Measurements from ENCODE around the gene CHCHD1.
"Not testable (repeated sequence)": the region's sequence is repeated elsewhere in the genome, so short reads cannot be mapped to it uniquely, and the experiment has no call there.

CHCHD1 gene

DNA sequence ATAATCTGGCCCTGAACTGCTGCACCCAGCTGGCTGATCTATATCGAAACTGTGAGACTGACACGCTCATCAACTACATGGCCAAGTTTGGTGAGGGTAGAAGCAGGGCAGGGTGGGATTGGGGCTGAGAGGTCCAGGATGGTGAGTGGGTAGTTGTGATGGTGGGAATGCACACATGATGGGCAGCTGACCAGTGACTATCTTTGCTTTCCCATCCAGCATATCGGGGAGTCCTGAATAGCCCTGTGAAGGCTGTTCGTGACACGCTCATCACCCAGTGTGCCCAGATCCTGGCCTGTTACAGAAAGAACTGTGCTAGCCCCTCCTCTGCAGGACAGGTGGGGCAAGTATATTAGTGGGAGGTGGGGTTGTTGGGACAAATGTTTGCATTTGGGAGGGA, 12.5 kb upstream of the CHCHD1 start:
- no peak for DNase-seq

DNA sequence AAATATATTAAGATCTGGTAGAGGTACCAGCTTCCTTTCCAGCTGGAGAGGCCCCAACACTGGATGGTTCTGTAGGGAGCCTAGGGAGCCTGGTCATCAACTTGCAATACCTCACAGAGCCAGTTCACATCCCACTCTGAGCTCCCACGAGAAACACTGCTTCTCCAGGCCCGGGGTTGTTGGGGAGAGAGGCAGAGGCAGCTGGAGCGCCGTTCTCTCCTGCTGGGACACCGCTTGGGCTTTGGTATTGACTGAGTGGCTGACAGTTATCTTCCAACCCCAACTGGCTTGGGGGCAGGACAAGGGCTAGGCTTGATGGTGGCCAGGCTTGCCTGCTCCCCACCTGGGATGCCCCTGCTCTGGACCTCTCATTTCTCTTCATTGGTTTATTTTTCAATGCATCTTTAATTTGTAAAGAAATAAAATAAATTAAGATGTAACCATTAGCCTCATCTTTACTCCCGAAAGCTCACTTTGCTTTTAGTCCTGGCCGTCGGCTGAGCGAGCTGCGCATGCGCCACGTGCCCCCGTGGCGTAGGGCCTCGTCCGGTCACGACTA, 10.0 kb upstream of the CHCHD1 start:
- DNase-seq = peak; percentile 45

DNA sequence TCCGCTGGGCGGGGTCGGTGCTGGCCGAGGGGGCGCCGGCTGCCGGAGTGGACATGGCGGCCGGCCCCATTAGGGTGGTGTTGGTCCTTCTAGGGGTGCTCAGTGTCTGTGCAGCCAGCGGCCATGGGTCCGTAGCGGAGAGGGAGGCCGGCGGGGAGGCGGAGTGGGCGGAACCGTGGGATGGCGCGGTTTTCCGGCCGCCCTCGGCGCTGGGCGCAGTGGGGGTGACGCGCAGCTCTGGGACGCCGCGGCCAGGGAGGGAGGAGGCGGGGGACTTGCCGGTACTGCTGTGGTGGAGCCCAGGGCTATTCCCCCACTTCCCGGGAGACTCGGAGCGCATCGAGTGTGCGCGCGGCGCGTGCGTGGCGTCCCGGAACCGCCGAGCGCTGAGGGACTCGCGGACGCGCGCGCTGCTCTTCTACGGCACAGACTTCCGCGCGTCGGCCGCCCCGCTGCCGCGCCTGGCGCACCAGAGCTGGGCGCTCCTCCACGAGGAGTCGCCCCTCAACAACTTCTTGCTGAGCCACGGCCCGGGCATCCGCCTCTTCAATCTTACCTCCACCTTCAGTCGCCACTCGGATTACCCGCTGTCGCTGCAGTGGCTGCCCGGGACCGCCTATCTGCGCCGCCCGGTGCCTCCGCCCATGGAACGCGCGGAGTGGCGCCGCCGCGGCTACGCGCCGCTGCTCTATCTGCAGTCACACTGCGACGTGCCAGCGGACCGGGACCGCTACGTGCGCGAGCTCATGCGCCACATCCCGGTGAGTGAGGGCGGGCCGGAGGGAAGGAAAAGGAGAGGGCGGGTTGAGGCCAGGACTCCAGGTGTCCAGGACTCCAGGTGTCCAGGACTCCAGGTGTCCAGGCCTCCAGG, 9.3 kb upstream of the CHCHD1 start:
- DNase-seq = peak; percentile 84

DNA sequence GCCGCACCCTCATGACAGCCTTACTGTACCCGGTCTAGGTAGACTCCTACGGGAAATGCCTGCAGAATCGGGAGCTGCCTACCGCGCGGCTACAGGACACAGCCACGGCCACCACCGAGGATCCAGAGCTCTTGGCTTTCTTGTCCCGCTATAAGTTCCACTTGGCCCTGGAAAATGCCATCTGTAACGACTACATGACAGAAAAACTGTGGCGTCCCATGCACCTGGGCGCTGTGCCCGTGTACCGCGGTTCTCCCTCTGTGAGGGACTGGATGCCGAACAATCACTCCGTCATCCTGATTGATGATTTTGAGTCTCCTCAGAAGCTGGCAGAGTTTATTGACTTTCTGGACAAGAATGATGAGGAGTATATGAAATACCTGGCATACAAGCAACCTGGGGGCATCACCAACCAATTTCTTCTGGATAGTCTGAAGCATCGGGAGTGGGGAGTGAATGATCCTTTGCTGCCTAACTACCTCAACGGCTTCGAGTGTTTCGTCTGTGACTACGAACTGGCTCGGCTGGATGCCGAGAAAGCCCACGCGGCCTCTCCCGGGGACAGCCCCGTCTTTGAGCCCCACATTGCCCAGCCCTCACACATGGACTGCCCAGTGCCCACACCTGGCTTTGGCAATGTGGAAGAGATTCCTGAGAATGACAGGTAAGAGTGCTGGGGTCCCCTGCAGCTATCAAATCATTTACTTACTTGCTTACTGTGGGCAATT, 8.5 kb upstream of the CHCHD1 start:
- DNase-seq = no peak

DNA sequence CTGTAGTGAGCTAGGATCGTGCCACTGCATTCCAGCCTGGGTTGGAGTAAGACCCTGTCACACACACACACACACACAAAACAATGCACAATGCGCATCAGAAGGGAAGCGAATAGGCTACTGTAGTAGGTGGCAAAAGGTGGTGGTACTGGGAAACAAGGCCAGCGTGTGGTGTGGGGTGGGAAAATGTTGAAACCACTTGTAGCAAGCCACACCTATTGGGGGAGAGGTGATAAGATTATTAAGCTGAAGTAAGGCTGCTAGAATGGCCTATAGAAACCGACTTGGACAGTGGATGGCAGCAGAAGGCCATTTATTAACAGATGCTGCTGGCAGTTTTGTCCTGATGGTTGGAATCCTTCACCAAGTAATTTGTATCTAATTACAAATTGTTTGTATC, 7.2 kb upstream of the CHCHD1 start:
- no peak for DNase-seq

DNA sequence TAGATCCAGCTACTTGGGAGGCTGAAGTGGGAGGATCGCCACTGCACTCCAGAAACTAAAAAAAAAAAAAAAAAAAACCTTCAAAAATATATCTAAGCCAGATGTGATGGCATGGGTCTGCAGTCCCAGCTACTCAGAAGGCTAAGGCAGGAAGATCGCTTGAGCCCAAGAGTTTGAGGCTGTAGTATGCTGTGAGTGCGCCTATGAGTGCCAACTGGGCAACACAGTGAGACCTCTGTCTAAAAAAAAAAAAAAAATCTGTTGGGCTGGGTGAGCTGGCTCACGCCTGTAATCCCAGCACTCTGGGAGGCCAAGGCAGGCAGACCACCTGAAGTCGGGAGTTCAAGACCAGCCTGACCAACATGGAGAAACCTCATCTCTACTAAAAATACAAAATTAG, 2.8 kb upstream of the CHCHD1 start:
- DNase-seq = no peak

DNA sequence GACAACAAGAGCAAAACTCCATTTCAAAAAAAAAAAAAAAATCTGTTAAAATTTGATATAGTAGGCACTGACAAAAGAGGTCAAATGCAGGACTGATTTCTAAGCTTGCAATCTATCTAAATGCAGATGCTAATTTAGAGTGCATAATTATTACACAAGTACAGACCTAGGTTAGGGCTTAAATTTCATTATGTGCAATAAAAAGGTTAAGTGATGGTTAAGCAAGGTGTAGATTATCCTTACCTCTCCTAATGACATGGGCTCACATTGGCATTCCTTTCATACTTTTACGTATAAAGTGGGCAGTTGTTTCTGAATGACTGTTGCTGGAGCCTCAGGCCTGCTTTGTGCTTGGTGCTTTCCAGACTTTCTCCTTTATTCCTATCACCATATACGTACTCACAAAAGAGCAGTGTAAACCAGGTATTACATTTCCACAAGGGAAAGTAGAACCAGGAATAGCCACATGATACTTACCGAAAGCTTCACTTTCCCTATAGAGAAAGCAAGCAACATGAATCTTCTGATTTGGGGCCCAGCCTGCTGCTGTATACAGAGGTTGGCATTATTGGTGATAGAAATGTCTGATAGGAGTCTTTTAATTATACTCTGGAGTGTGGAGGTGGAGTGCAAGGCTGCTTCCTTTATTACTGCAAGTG, 2.2 kb upstream of the CHCHD1 start:
- no peak for DNase-seq

DNA sequence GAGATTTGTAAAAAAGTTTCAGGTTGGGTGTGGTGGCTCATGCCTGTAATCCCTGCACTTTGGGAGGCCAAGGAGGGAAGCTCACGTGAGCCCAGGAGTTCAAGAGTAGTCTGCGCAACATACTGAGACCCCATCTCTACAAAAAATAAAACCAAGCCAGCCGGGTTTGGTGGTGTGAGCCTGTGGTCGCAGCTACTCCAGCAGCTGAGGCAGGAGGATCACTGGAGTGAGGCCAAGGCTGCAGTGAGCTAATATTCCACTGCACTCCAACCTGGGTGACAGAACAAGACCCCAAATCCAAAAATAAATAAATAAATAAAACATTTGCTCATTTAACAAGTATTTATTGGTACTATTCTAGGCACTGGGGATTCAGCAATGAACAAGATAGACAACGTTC, 1.5 kb upstream of the CHCHD1 start:
- no peak for DNase-seq

DNA sequence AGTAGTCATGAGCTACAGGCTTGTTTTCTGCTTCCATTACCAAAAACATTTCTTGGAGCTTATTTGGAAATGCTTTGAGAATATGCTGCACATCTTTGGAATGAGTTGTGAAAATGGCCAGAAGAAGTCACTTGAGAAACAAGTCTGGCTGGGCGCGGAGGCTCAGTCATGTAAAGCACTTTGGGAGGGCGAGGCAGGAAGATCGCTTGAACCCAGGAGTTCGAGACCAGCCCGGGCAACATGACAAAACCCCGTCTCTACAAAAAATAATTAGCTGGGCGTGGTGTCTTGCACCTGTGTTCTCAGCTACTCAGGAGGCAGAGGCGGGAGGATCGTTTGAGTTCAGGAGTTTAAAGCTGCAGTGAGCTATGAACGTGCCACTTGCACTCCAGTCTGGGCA, 882 bp upstream of the CHCHD1 start:
- DNase-seq = no peak

DNA sequence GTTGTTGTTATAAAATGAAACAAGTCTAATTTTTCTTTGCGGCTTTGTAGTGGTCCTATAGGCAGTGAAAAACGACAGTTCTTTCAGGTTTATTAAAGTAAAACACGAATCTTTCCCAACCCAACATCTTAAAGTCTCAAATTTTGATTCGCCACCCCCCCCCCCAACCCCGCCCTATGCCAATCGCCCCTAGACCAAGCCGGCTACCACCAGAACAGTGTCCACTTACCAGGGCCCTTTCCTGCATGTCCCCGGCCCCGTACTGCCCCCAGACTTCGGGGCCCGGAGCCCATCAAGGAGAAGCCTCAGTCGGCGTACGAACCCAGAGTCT, 335 bp upstream of the CHCHD1 start:
- DNase-seq = no peak

DNA sequence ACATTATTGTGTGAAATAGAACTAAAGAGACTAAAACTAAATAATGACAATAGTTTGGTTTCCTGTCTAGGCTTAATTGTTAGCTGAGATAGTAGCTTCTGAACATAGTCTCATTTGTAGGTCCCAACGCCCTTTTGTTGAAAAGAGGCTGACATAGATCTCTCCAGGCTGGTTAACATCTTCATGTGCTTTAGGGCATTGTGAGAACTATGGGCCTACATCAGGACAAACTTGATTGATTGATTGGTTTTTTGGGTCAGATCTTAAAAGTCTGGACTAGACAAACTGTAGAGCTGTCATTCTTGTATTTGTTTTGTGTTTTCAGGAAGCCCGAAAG, 869 bp downstream of the CHCHD1 start:
- no peak for DNase-seq

DNA sequence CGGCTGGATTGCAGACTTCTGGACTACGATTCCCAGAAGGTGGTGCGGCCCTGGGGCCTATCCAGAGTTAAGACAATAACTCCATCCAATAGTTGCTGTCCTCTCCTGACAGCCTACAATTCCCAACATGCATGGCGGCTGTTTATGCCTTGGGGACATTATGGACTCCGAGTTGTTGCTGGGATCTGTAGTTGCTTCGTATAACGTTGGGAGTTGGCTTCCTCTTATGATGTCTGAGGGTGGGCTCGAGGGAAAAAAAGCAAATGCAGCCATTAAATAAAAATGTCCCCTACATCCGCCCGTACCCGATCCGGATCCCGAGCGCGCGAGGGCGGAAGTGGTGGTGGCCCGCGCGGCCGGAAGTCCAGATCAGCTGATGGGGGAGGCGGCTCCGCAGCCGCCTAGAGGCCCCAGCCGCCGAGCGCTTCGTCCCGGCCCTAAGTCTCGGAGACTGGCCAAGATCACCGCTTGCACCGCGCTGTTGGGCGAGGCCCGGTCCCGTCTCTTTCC, 3.4 kb downstream of the CHCHD1 start, which contains the start of gene ZSWIM8:
ZSWIM8 (plus strand) TSS at position 396 of the 510 bp plus-strand sequence. CDS start 273 bp downstream, outside the sequence.
- peak; percentile 82 for DNase-seq

DNA sequence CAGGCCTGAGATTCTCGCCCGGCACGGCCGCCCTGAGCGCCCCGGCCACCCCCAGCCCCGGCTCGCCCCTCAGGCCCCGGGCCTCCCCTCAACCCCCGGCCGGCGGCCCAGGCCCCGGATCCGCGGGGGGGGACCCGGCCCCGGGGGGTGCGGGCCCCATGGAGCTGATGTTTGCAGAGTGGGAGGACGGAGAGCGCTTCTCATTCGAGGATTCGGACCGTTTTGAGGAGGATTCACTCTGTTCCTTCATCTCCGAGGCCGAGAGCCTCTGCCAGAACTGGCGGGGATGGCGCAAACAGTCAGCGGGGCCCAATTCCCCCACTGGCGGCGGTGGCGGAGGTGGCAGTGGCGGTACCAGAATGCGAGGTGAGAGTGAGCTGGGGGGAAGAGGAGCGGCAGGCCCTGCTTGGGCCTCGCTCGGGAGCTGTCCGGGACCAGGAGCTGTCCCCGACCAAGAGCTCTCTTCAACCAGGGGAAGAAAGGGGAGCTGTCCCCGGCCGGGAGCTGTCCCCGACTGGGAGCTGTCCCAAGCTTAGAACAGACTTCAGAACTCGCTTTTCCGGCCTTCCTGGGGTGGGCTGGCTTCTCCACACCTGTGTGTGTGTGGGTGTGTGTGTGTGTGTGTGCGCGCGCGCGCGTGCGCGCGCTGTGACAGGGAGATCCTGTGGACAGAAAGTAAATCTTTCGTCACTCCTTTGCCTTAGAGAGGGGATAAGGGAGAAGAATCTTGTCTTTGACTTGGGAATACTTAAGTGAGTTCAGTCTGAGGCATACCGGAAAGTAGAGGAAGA, 4.1 kb downstream of the CHCHD1 start:
- peak; percentile 45 for DNase-seq

DNA sequence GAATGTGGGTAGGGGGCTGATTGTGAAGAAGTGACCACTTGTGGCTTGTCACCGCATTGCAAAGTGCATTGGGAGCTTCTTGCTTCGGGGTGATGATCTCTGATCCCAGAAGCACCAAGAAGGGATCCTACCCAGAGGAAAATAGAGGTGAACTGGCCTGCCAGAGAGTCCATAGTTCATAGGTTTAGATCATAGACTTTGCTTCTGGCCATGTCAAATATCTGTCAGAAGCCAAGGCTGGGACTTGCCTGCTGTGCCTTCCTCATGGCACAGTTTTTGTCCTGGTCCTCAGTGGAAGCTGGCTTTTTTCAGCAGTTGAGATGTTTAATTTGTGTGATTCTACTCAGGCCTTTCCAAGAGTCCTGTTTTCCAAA, 4.7 kb downstream of the CHCHD1 start:
- no peak for DNase-seq

DNA sequence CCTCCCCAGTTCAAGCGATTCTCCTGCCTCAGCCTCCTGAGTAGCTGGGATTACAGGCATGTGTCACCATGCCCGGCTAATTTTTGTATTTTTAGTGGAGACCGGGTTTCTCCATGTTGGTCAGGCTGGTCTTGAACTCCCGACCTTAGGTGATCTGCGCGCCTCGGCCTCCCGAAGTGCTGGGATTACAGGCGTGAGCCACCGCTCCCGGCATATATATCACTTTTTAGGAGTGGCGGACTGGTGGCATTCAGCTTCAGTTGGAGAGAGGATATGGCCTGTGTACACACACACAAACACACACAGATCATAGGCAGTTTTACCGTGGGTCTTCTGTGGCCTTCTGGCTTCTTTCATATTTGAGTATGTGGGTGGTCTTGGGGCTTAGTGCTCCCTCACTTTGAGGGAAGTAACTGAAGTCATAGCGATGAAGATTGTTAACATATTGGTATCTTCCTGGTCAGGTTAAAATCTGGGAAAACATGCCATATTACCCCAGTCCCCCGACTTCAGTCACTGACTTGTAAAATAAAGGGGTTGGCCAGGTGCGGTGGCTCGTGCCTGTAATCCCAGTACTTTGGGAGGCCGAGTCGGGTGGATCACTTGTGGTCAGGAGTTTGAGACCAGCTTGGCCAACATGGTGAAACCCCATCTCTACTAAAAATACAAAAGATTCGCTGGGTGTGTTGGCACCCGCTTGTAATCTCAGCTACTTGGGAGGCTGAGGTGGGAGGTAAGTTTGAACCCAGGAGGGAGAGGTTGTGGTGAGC, 5.4 kb downstream of the CHCHD1 start:
- not testable (repeated sequence) for DNase-seq

DNA sequence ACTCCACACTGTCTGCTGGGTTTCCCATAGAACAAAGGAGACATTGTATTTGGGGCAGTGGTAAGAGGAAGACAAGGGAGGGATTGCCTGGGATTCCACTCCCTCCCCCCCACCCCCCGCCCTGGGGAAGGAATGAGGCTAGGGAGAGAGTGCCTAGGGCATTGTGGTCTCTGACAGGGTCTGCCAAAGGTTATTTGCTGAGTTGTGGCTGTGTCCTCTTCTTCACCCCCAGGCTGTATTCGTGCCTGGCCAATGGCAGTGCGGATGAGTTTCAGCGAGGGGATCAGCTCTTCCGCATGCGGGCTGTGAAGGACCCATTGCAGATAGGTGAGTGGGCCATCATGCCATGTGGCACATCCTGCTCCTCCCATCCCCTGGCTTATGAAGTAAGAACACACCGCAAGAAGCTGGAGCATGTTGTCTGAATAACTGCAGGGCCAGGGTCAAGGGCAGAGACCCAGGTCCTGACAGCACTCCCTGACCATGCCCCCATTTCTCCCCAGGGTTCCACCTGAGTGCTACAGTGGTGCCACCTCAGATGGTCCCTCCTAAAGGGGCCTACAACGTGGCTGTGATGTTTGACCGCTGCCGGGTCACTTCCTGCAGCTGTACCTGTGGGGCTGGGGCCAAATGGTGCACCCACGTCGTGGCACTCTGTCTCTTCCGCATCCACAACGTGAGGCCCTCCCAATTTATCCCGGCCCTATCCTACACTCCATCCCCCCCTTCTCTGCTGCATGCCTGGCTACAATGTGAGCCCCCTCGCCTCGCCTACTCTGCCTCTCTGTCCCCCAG, 7.2 kb downstream of the CHCHD1 start:
- no peak for DNase-seq

DNA sequence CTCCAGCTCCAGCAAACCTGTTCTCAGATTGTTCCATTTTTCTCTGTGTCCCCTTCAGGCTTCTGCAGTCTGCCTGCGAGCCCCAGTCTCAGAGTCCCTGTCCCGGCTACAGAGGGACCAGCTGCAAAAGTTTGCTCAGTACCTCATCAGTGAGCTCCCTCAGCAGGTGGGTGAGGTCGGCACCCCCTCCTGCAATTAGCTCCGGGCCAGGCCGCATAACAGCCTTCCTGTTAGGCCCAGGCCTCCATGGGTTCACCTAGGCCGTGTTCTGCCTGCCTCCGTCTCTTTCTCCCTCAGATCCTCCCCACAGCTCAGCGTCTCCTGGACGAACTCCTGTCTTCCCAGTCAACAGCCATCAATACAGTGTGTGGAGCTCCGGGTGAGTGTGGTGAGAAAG, 7.8 kb downstream of the CHCHD1 start:
- no peak for DNase-seq

DNA sequence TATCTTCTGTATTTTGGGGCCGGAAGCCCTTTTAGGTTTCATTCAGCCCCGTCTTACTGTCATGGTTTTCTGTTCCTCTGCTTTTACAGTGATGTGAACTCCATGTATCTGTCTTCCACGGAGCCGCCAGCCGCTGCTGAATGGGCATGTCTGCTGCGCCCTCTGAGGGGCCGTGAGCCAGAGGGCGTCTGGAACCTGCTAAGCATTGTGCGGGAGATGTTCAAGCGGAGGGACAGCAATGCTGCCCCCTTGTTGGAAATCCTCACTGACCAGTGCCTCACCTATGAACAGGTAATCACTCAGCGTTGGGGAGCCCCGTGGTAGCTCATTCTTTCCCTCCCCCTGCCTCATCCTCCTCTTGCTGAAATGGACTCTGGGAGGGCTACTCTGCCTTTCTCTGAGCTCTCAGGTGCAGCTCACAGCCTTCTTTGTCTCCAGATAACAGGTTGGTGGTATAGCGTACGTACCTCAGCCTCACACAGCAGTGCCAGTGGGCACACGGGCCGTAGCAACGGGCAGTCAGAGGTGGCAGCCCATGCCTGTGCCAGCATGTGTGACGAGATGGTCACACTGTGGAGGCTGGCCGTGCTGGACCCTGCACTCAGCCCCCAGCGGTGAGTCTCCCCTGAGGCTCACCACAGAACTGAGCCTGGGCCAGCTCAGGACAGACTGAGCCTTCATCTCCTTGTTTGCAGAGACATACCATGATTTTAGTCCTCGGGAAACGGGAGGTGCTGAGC, 9.2 kb downstream of the CHCHD1 start:
- no peak for DNase-seq

DNA sequence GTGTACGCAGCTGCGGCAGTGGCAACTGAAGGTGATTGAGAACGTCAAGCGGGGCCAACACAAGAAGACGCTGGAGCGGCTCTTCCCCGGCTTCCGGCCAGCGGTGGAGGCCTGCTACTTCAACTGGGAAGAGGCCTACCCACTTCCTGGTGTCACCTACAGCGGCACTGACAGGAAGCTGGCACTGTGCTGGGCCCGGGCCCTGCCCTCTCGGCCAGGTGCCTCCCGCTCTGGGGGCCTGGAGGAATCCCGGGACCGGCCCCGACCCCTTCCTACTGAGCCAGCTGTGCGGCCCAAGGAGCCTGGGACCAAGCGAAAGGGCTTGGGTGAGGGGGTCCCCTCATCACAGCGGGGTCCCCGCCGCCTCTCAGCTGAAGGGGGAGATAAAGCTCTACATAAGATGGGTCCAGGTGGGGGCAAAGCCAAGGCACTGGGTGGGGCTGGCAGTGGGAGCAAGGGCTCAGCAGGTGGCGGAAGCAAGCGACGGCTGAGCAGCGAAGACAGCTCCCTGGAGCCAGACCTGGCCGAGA, 10.1 kb downstream of the CHCHD1 start:
- DNase-seq = no peak

DNA sequence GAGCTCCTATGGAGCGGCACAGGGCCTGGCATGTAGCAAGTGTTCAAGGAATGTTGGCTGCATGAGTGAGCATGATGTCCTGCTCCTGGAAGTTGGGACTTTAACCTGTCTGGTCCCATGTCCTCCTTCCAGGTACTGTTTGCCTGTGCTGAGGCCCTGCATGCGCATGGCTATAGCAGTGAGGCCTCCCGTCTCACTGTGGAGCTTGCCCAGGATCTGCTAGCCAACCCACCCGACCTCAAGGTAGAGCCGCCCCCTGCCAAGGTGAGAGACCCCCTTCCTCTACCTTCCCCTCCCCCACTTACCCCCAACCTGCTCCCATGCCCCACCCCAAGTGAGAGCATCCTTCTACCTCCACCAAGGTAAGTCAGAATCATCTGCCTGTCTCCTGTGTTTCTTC, 11.6 kb downstream of the CHCHD1 start:
- DNase-seq = no peak

Data from activated CD4-positive, CD25-positive, alpha-beta regulatory T cell treated with anti-CD3 and anti-CD28 coated beads, Interleukin-2, amount 50 U/mL, for 72 hours (primary cell).